HG03521 (cell line): ENCODE measurements around the gene DOCK6.
"Not testable (repeated sequence)": the region's sequence is repeated elsewhere in the genome, so short reads cannot be mapped to it uniquely, and the experiment has no call there.

Experiments
- ATAC-seq: cut with Tn5 transposase; IDR thresholded peaks from one replicate; pipeline ENCODE4 v1.9.1; 2021; ENCODE audit warnings: mild to moderate bottlenecking, moderate library complexity; ENCODE audit not compliant: unreplicated experiment

Gene DOCK6

GRCh38 chr19:11177592-11177991, 84.7 kb downstream of the DOCK6 start:
- ATAC-seq = no peak

- ATAC-seq = no peak
Measured at GRCh38 chr19:11176466-11177193, 85.7 kb downstream of the DOCK6 start.

- no peak for ATAC-seq
Measured at GRCh38 chr19:11175920-11176319, 86.4 kb downstream of the DOCK6 start.

- ATAC-seq = no peak
Measured at GRCh38 chr19:11174336-11174735, 88.0 kb downstream of the DOCK6 start.

DNA sequence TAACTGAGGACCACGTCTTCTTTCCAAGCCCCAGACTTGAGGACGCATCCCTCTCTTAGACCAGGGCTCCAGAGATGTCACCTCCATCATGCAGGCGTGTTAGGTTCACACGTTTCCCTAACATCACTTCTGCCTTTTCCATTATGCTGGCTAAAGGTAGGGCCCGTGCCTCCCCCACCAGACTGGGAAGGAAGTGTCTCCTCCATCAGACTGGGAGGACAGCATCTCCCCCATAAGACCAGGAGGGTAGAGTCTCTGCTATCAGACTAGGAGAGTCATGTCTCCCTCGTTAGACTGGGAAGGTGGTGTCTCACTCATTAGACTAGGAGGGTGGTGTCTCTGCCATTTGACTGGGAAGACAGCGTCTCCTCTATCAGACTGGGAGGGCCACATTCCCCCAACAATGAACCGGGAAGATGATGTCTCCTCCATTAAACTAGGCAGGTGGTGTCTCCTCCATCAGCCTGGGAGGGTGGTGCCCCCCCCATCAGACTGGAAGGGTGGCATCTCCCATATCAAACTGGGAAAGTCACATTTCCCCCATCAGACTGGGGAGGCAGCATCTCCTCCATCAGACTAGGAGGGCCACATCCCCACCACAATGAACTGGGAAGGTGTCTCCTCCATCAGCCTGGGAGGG, 88.7 kb downstream of the DOCK6 start:
- no peak for ATAC-seq

GRCh38 chr19:11172576-11172975, 89.7 kb downstream of the DOCK6 start:
- no peak for ATAC-seq

DNA sequence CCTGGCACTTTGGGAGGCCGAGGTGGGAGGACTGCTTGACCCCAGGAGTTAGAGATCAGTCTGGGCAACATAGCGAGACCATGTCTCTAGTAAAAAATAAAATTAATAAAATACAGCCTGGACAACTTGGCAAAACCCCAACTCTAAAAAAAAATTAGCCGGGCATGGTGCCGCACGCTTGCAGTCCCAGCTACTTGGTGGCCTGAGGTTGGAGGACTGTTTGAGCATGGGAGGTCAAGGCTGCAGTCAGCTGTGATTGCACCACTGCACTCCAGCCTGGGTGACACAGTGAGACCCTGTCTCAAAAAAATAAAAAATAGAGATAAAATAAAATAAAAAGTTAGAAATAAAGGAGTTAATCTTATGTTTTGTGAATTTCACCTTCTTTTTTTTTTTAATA, 91.2 kb downstream of the DOCK6 start:
- no peak for ATAC-seq

- no peak for ATAC-seq
Measured at GRCh38 chr19:11169896-11170678, 92.2 kb downstream of the DOCK6 start.

DNA sequence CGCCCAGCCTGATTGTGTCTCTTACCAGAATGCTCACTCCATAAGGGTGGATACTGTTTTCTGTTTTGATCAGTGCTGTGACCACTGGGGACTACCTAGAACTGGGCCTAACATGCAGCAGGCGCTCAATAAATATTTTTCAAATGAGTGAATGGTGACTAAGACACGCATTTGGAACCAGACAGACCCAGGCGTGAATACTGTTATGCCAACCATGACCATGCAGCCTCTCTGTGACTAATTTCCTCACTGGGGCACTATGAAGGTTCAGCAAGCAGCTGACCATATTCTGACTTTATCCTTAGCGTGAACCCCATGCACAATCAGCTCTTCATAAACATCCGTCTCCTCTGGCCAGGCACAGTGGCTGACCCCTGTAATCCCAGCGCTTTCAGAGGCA, 93.8 kb downstream of the DOCK6 start:
- no peak for ATAC-seq

DNA sequence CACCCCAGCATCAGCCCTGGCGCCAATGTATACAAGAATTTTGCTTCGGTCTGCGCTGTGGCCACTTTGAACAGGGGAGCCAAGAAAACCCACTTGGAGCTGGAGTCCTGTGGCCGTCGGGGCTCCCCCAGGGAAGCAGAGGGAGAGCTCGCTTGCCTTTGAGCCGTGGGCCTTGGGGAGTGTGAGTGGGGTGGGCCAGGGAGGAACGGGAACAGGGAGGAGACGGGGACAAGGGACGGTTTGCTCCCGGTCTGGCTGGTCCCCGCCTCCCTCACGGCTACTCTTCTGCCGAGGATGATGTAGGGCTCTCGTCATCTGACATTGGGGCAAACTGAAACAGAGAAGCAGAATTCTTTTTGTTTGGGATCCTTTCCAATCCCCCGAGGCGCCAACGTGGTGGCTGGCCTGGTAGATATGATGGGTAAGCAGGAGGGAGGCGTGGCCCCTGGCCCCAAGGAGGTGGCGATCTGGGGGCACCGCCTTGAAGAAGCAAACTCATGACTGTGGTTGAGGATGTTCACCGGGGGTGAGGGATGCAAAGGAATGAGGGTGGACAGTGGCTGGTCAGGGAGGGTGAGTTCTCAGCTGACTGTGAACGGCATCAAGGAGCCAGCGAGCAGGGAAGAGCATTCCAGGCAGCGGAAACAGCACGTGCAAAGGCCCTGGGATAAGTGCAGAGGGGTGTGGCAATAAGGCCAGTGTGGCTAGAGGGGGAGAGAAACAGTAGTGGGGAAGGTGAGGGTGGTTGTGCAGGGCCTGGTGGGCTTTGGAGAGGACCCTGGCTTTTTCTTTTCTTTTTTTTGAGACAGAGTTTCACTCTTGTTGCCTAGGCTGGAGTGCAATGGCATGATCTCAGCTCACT, 95.8 kb downstream of the DOCK6 start:
- ATAC-seq = no peak

DNA sequence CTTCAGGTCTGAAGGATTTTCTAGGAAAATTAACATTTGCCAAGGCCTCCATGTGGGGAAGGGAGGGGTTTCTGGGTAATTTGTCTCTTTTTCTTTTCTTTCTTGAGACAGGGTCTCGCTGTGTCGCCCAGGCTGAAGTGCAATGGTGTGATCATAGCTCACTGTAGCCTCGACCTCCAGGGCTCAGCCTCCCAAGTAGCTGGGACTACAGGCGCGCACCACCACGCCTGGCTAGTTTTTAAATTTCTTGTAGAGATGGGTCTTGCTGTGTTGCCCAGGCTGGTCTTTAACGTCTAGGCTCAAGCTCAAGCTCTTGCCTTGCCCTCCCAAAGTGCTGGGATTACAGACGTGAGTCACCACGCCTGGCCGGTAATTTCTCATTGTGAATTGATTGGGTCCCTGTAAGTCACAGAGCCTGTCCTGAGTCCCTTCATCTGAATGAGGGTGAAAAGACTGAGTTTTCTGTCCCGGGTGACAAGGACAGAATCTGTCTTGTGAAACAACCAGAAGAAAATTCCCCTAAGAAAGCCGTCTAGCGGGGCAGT, 96.8 kb downstream of the DOCK6 start:
- no peak for ATAC-seq

DNA sequence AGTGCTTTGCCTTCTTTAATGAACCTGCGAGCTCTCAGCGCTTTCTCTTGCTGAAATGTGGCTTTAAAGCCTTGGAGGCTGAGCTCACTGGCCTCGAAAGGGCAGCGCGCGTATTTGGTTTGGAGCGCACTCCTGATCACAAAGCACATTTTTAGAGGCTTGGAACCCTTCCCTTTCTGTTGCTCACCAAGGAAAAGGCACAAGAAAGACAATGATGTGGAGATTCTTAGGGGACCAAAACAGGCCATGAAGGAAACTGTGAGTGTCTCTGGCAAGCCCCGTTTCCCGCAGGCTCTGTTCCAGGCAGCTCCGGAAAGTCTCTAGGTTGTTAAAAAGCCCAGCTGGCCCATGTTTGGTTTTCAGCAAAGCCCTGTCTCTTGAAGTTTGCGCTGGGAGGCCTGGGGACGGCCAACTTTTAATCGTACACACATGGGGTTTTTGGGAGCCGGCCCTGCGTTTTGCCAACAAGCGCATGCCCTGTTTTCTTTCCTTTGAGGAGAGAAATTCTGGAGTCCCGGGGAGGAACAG, 97.4 kb downstream of the DOCK6 start:
- no peak for ATAC-seq

GRCh38 chr19:11164296-11164695, 98.0 kb downstream of the DOCK6 start:
- no peak for ATAC-seq

GRCh38 chr19:11160440-11160768, 101.9 kb downstream of the DOCK6 start:
- not testable (repeated sequence) for ATAC-seq

DNA sequence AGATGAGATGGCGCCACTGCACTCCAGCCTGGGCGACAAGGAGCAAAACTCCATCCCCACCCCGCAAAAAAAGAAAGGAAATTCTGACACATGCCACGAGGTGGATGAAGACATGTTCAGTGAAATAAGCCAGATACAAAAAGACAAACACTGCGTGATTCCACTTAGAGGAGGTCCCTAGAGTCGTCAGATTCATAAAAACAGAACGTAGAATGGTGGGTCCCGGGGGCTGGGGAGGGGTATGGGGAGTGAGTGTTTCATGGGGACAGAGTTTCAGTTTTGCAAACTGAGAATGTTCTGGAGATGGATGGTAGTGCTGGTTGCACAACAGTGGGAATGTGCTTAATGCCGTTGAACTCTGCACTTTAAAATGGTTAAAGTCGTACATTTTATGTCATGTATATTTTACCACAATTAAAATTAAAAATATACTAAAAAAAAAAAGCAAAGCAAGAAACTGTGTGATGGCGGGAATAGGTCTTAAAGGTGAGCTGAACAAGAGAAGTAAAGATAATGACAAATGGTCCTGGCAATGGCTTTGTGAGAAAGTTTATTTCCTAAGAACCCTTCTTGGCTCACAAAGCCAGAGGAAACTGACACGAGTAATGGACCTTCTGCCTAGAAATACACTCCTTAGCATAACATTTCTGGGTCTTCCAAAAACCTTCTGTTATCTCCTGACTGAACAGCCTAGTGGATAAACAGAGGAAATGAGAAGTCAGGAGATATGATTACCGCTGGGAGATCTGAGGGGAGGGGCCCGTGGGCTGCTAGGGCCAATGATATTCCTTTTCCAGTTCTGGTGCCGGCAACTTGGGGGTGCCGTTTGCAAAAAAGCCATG, 102.5 kb downstream of the DOCK6 start:
- no peak for ATAC-seq

GRCh38 chr19:11155373-11156120, 106.8 kb downstream of the DOCK6 start, which contains the start of gene SPC24:
Gene SPC24, minus strand, starts transcription at chr19:11155782. Its CDS starts 6 bp downstream, at chr19:11155776.
- peak; percentile 89 for ATAC-seq

DNA sequence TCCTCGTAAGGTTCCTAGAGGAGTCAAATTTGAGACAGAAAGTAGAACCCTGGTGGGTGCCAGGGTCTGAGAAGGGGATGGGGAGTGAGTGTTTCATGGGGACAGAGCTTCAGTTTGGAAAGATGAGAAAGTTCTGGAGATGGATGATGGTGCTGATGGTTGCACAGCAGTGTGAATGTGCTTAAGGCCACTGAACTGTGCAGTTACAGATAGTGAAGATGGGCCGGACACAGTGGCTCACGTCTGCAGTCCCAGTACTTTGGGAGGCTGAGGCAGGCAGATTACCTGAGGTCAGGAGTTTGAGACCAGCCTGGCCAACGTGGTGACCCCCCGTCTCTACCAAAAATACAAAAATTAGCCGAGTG, 107.7 kb downstream of the DOCK6 start:
- no peak for ATAC-seq

GRCh38 chr19:11152318-11153062, 109.8 kb downstream of the DOCK6 start:
- no peak for ATAC-seq
